HepG2 (cell line): ENCODE data around the gene LSM12. TPM values are rescaled to one million over a fixed set of nuclear protein-coding genes. Genes with fewer than 3 reads are reported as not detected.

Source experiments
- CBX1 ChIP-seq: IDR thresholded peaks from one replicate; pipeline ENCODE4 v1.6.1; 2016; ENCODE audit warnings: antibody characterized with exemption, low read depth
- GTF3A ChIP-seq: sonication (generic); formaldehyde crosslinking; conservative IDR thresholded peaks from 2 replicates; pipeline ENCODE4 v1.4.0; 2020; ENCODE audit warnings: mild to moderate bottlenecking, missing genetic modification reagents
- HBP1 ChIP-seq: IDR thresholded peaks from 2 replicates; pipeline ENCODE4 v1.6.1; 2016; ENCODE audit warnings: low read depth, control low read depth
- HMGXB4 ChIP-seq, 2 experiments: sonication (generic) in 1 of 2; formaldehyde crosslinking in 1 of 2; IDR thresholded peaks; 2 replicates each; pipeline versions ENCODE4 v1.4.0 to v1.6.1; 2018 to 2020; ENCODE audit warnings: missing genetic modification reagents in 2 of 2, borderline replicate concordance in 1 of 2, low read depth in 1 of 2, mild to moderate bottlenecking in 1 of 2, missing biosample characterization in 1 of 2
- KLF16 ChIP-seq, 2 experiments: sonication (generic) in 1 of 2; formaldehyde crosslinking in 1 of 2; IDR thresholded peaks; 2 replicates each; pipeline versions ENCODE4 v1.6.1 to v1.8.0; 2016 to 2023; ENCODE audit warnings: missing genetic modification reagents in 2 of 2, missing compliant biosample characterization in 1 of 2
- MEF2D ChIP-seq: sonication (generic); formaldehyde crosslinking; IDR thresholded peaks from 2 replicates; pipeline ENCODE4 v1.5.1; 2020; ENCODE audit warnings: mild to moderate bottlenecking, missing genetic modification reagents
- NKX3-1 ChIP-seq: sonication (generic); formaldehyde crosslinking; IDR thresholded peaks from 2 replicates; pipeline ENCODE4 v1.5.0; 2020; ENCODE audit warnings: missing genetic modification reagents
- PAXIP1 ChIP-seq: sonication (generic); formaldehyde crosslinking; conservative IDR thresholded peaks from 2 replicates; pipeline ENCODE4 v1.4.0; 2020; ENCODE audit warnings: mild to moderate bottlenecking, missing genetic modification reagents, moderate library complexity
- RAD21 ChIP-seq: fragments of 450-650 bp; formaldehyde crosslinking; IDR thresholded peaks from 2 replicates; pipeline ENCODE4 v1.5.0; 2020; ENCODE audit warnings: mild to moderate bottlenecking
- SALL1 ChIP-seq: sonication (generic); formaldehyde crosslinking; IDR thresholded peaks from 2 replicates; pipeline ENCODE4 v1.8.0; 2022; ENCODE audit warnings: mild to moderate bottlenecking, missing genetic modification reagents
- SIN3B ChIP-seq: fragments of 150-350 bp; IDR thresholded peaks from 2 replicates; pipeline ENCODE4 v1.6.1; 2014; ENCODE audit warnings: low read length
- SIX4 ChIP-seq: sonication (generic); formaldehyde crosslinking; IDR thresholded peaks from 2 replicates; pipeline ENCODE4 v1.4.0; 2020; ENCODE audit warnings: missing genetic modification reagents
- ZFP91 ChIP-seq: sonication (generic); formaldehyde crosslinking; IDR thresholded peaks from 2 replicates; pipeline ENCODE4 v1.9.0; 2022; ENCODE audit warnings: missing genetic modification reagents, mild to moderate bottlenecking, borderline replicate concordance
- ZNF160 ChIP-seq: sonication (generic); formaldehyde crosslinking; IDR thresholded peaks from 2 replicates; pipeline ENCODE4 v1.8.0; 2022; ENCODE audit warnings: mild to moderate bottlenecking, inconsistent platforms, missing genetic modification reagents
- ZNF274 ChIP-seq: sonication (generic); formaldehyde crosslinking; IDR thresholded peaks from 2 replicates; pipeline ENCODE4 v1.5.1; 2020; ENCODE audit warnings: mild to moderate bottlenecking, missing genetic modification reagents
- ZNF343 ChIP-seq: sonication (generic); formaldehyde crosslinking; IDR thresholded peaks from 2 replicates; pipeline ENCODE4 v1.4.0; 2020; ENCODE audit warnings: mild to moderate bottlenecking, missing genetic modification reagents
- ZNF605 ChIP-seq: sonication (generic); formaldehyde crosslinking; IDR thresholded peaks from 2 replicates; pipeline ENCODE4 v1.8.0; 2022; ENCODE audit warnings: mild to moderate bottlenecking, missing genetic modification reagents
- ZNF614 ChIP-seq: IDR thresholded peaks from 2 replicates; pipeline ENCODE4 v1.6.1; 2018; ENCODE audit warnings: missing biosample characterization, missing genetic modification reagents, inconsistent platforms, borderline replicate concordance
- ZNF75D ChIP-seq: sonication (generic); formaldehyde crosslinking; IDR thresholded peaks from 2 replicates; pipeline ENCODE4 v1.8.1; 2023; ENCODE audit warnings: missing genetic modification reagents, mild to moderate bottlenecking, borderline replicate concordance
- ZSCAN25 ChIP-seq: sonication (generic); formaldehyde crosslinking; IDR thresholded peaks from 2 replicates; pipeline ENCODE4 v1.8.0; 2022; ENCODE audit warnings: mild to moderate bottlenecking, missing genetic modification reagents
- polyA plus RNA-seq, 8 experiments: library from polyadenylated mRNA; depleted of rRNA in 3 of 8; stranded (reverse) in 7 of 8; unstranded in 1 of 8; fragments of >200 nt; fragmentation: Illumina TruSeq in 4 of 8; extraction: Trizol in 4 of 8; gene quantifications; 2 replicates each; pipeline versions ENCODE4 v1.2.1 to v1.2.3, GENCODE V29; 2011 to 2016; ENCODE audit warnings: low read depth in 4 of 8, missing spikeins in 1 of 8, mixed read lengths in 1 of 8; ENCODE audit not compliant: insufficient read depth in 1 of 8
- total RNA-seq, 5 experiments: library from RNA; depleted of rRNA; stranded (reverse); fragments of >200 nt; fragmentation: Illumina TruSeq; extraction: Trizol; gene quantifications; 2 replicates each; pipeline ENCODE4 v1.2.3, GENCODE V29; 2016; ENCODE audit warnings: low read depth in 1 of 5

Gene LSM12
- total and polyA plus RNA-seq, 2 of the 13 experiments (the other 11 are each of a cell fraction or from before 2014, with no cell fraction given): 52.8 to 55.7 TPM

- TF ChIP-seq PAXIP1 (0 out of 2 replicates have a peak, but pooled peaks have one; percentile 23), GTF3A (CRISPR knock-in tag) (0 out of 2 replicates have a peak, but pooled peaks have one; percentile 61), ZNF605 (CRISPR knock-in tag) (0 out of 2 replicates have a peak, but pooled peaks have one; percentile 51), MEF2D (CRISPR knock-in tag) (peak; percentile 22; the same call in 1 of the 2 replicates), NKX3-1 (CRISPR knock-in tag) (no peak), ZNF614 (CRISPR knock-in tag) (peak; percentile 29; the same call in 1 of the 2 replicates), ZNF75D (CRISPR knock-in tag) (no peak), SIX4 (no peak), HMGXB4 (CRISPR knock-in tag; IDR thresholded peaks at IDR 0.05; ENCODE audit: borderline replicate concordance in 1 of 2, low read depth in 1 of 2) (peak in 1 of 2 experiments; percentile 42; a peak in 1 of 4 replicates), HBP1 (CRISPR knock-in tag) (no peak), ZNF274 (0 out of 2 replicates have a peak, but pooled peaks have one; percentile 10), ZNF160 (CRISPR knock-in tag) (no peak), RAD21 (peak; percentile 97), SALL1 (CRISPR knock-in tag) (peak; percentile 61; the same call in 1 of the 2 replicates), ZSCAN25 (CRISPR knock-in tag) (peak; percentile 21; the same call in 1 of the 2 replicates), SIN3B (0 out of 2 replicates have a peak, but pooled peaks have one; percentile 30), KLF16 (CRISPR knock-in tag; IDR thresholded peaks at IDR 0.05) (no peak), ZNF343 (CRISPR knock-in tag) (0 out of 2 replicates have a peak, but pooled peaks have one; percentile 32), CBX1 (no peak), ZFP91 (CRISPR knock-in tag) (peak; percentile 41; the same call in 1 of the 2 replicates)
These were observed 49.3 kb upstream of the LSM12 start (continued) for GRCh38 chr17:44115585-44116415.
